ENCODE data around the gene A2M. TPM values are rescaled to one million over a fixed set of nuclear protein-coding genes. Genes with fewer than 3 reads are reported as not detected.
A peak's percentile ranks its signal among the peaks of the same experiment; 100 is the strongest.
"Not testable (repeated sequence)": the region's sequence is repeated elsewhere in the genome, so short reads cannot be mapped to it uniquely, and the experiment has no call there.

A2M gene
- polyA plus RNA-seq (2012; ENCODE audit: low read depth, missing spikeins): 0.36 TPM

DNA sequence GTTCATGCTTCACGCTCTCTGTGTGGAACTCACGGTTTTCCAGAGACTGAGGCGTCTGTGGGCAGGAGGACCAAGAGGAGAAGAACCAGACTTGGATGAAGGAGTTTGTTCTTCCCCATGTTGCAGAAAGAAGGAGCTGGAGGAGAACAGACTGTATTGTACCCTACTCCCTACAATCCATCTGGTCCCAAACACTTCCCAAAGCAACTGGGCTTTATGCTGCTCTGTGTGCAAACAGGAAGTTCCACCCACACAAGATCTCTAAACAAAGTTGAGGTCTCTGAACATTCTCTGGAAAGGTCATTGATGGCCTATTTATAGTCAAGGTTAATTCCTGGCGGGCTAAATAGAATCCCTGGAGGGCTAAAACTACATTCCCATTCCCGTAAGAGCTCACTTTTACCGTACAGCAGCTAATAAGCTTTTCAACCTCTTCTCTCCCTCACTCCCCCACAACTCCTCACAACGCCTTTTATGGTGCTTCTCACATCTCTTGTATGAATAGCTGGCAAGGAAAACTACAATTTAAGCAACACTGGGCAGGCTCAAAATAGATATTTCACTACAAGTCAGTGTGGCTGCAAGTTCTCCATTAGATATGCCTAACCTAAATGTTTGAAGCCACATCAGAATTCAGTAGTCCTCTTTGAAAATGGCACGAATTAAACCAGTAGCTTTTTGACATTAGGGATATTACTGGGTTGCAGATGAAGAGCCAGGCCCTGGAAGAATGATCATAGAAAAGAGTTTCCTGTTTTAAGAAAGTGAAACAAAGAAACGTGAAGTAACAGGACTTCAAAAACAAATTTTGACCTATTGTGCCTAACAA is at the start of gene A2M:
Gene A2M (minus strand): TSS at position 189 of the 829 bp plus-strand sequence. CDS start 70 bp downstream, at position 119.
- FAIRE-seq (peak; percentile 47), DNase-seq (ENCODE audit: insufficient read length, low spot score) (no peak)
- TF ChIP-seq POLR2A (IDR thresholded peaks at IDR 0.05; ENCODE audit: low read depth, low read length): no peak
- TF ChIP-seq PAX5 (IDR thresholded peaks at IDR 0.05; ENCODE audit: insufficient read depth, low read length, severe bottlenecking): no peak
- no peak for TF ChIP-seq POLR2AphosphoS5 (IDR thresholded peaks at IDR 0.05; ENCODE audit: low read depth, low read length)
- no peak for TF ChIP-seq SPI1 (IDR thresholded peaks at IDR 0.05; ENCODE audit: low read depth, low read length)
- TF ChIP-seq POU2F2 (IDR thresholded peaks at IDR 0.05; ENCODE audit: low read depth, low read length): no peak
- no peak for TF ChIP-seq TAF1 (IDR thresholded peaks at IDR 0.05; ENCODE audit: low read depth, low read length)

GRCh38 chr12:9163392-9163791 is 47.7 kb upstream of the A2M start:
- TF ChIP-seq POLR2A (IDR thresholded peaks at IDR 0.05; ENCODE audit: low read depth, low read length) (no peak), PAX5 (IDR thresholded peaks at IDR 0.05; ENCODE audit: insufficient read depth, low read length, severe bottlenecking) (no peak), SPI1 (IDR thresholded peaks at IDR 0.05; ENCODE audit: low read depth, low read length) (no peak), POLR2AphosphoS5 (IDR thresholded peaks at IDR 0.05; ENCODE audit: low read depth, low read length) (no peak), TAF1 (IDR thresholded peaks at IDR 0.05; ENCODE audit: low read depth, low read length) (no peak), POU2F2 (IDR thresholded peaks at IDR 0.05; ENCODE audit: low read depth, low read length) (no peak)
- FAIRE-seq (no peak), DNase-seq (ENCODE audit: insufficient read length, low spot score) (no peak)

DNA sequence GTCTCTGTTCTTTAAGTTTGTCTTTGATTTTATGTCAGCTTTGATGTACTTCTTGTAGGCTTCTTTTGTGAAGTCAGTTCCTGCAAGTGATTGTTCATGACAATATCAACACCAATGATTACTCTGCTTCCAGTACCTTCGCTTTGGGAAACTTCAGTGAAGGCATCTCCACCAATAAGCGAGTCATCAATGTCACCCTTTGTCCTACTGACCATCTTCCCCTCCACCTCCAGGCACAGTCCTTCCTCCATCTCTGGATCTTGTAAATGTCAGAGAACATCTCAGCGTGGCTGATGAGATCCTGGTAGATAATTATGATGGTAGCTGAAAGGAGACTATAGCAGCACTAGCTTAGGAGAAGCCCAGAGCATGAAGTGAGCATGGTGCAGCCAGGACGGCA is 40.4 kb upstream of the A2M start:
- no peak for TF ChIP-seq PAX5 (IDR thresholded peaks at IDR 0.05; ENCODE audit: insufficient read depth, low read length, severe bottlenecking)
- TF ChIP-seq TAF1 (IDR thresholded peaks at IDR 0.05; ENCODE audit: low read depth, low read length): no peak
- no peak for TF ChIP-seq POLR2A (IDR thresholded peaks at IDR 0.05; ENCODE audit: low read depth, low read length)
- TF ChIP-seq POU2F2 (IDR thresholded peaks at IDR 0.05; ENCODE audit: low read depth, low read length): no peak
- no peak for TF ChIP-seq POLR2AphosphoS5 (IDR thresholded peaks at IDR 0.05; ENCODE audit: low read depth, low read length)
- TF ChIP-seq SPI1 (IDR thresholded peaks at IDR 0.05; ENCODE audit: low read depth, low read length): no peak
- DNase-seq (ENCODE audit: insufficient read length, low spot score): no peak
- no peak for FAIRE-seq

- FAIRE-seq: no peak
- DNase-seq (ENCODE audit: insufficient read length, low spot score): no peak
- TF ChIP-seq POLR2AphosphoS5 (IDR thresholded peaks at IDR 0.05; ENCODE audit: low read depth, low read length): no peak
- TF ChIP-seq PAX5 (IDR thresholded peaks at IDR 0.05; ENCODE audit: insufficient read depth, low read length, severe bottlenecking): no peak
- TF ChIP-seq POU2F2 (IDR thresholded peaks at IDR 0.05; ENCODE audit: low read depth, low read length): no peak
- TF ChIP-seq POLR2A (IDR thresholded peaks at IDR 0.05; ENCODE audit: low read depth, low read length): no peak
- no peak for TF ChIP-seq SPI1 (IDR thresholded peaks at IDR 0.05; ENCODE audit: low read depth, low read length)
- no peak for TF ChIP-seq TAF1 (IDR thresholded peaks at IDR 0.05; ENCODE audit: low read depth, low read length)
Measured at GRCh38 chr12:9149372-9149771, 33.7 kb upstream of the A2M start.

DNA sequence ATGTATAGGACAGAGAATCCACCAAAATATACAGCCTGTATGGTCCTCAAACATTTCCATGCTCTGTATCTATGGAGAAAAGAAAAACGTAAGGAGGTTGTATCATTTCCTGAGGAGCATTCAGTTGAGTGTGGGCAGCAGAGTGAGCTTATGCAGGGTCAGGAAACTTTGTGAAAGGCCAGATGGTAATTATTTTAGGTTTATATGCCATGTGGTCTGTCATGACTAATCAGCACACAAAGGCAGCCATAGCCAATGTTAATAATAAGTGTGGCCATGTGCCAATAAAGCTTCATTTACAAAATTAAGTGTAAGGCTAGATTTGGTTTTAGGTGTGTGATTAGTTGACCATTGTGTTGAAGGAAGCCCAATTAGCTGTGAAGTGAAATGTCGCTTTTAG is 33.2 kb upstream of the A2M start:
- DNase-seq (ENCODE audit: insufficient read length, low spot score): no peak
- TF ChIP-seq POLR2A (IDR thresholded peaks at IDR 0.05; ENCODE audit: low read depth, low read length): no peak
- no peak for TF ChIP-seq TAF1 (IDR thresholded peaks at IDR 0.05; ENCODE audit: low read depth, low read length)
- TF ChIP-seq PAX5 (IDR thresholded peaks at IDR 0.05; ENCODE audit: insufficient read depth, low read length, severe bottlenecking): no peak
- no peak for FAIRE-seq

DNA sequence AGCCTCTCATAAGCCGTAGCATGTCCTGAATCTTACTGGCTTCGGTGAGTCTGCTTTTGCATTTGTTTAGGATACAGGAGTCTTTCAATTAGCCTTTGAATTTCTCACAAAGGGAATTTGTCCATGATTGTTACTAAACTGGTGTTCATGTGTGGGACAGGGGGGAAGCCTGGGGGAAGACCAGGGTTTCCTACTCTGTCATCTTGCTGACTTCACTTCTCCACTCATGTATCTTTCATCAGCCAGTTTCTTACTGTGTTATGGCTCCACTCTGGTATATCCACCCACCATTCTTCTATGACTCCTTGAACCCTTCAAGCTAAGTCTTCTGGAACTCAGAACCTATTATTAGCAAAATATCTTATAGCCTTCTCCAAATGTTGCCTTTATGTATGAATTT is 31.7 kb upstream of the A2M start:
- FAIRE-seq (no peak), DNase-seq (ENCODE audit: insufficient read length, low spot score) (no peak)
- TF ChIP-seq POLR2A (IDR thresholded peaks at IDR 0.05; ENCODE audit: low read depth, low read length) (no peak), POLR2AphosphoS5 (IDR thresholded peaks at IDR 0.05; ENCODE audit: low read depth, low read length) (no peak), SPI1 (IDR thresholded peaks at IDR 0.05; ENCODE audit: low read depth, low read length) (no peak), PAX5 (IDR thresholded peaks at IDR 0.05; ENCODE audit: insufficient read depth, low read length, severe bottlenecking) (no peak), POU2F2 (IDR thresholded peaks at IDR 0.05; ENCODE audit: low read depth, low read length) (no peak), TAF1 (IDR thresholded peaks at IDR 0.05; ENCODE audit: low read depth, low read length) (no peak)

DNA sequence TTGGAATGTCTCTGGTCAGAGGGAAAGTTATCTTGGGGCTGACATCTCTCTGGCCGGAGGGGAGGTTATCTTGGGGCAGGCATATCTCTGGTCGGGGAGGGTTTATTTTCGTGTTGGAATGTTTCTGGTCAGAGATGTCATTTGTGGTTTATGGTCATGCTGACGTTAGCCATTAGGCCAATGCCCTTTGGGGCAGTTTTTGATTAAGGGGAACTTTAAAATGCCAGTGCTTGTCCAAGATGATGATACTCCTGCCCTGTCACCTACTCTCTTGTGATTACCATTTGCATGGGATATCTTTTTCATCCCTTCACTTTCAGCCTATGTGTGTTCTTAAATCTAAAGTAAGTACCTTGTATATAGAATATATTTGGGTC is 29.0 kb upstream of the A2M start:
- DNase-seq (ENCODE audit: insufficient read length, low spot score) (no peak), FAIRE-seq (no peak)
- TF ChIP-seq POU2F2 (IDR thresholded peaks at IDR 0.05; ENCODE audit: low read depth, low read length) (no peak), POLR2A (IDR thresholded peaks at IDR 0.05; ENCODE audit: low read depth, low read length) (no peak), PAX5 (IDR thresholded peaks at IDR 0.05; ENCODE audit: insufficient read depth, low read length, severe bottlenecking) (no peak), SPI1 (IDR thresholded peaks at IDR 0.05; ENCODE audit: low read depth, low read length) (no peak)

DNA sequence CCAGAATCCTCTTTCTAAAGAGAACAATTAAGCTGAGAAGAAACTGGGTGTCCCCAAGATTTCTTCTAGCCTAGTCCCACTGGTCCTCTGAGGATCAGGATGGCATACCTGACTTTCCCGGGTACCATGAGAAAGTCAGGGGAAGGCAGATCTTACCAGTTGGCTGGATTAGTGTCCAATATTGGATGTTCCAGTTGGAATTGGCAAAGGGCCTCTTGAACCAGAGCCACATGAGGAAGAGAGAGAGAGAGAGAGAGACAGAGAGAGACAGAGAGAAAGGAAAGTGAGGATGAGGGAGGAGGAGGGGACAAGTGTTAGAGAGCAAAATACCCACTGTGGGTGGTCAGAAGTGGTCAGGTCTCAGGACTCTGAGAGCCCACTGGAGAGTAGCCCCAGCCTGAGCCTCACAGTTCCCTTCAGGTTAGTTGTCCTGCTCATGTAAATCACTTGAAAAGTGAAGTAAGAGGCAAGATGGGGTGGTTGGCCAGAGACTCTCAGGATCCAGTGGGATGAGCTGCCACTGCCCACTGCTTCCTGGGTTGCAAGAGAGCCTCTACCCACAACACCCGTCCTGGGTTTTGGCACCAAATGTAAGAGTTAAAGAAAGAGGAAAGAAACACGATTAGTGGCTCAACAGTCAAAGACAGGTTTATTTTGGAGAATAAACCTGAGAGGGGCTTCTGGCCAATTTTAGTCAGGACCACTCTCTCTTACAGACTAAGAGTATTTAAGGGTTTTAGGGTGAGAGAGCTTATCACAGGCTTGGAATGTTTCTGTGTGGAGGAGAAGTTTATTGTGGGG is 28.4 kb upstream of the A2M start:
- TF ChIP-seq POLR2A (IDR thresholded peaks at IDR 0.05; ENCODE audit: low read depth, low read length): no peak
- no peak for TF ChIP-seq POU2F2 (IDR thresholded peaks at IDR 0.05; ENCODE audit: low read depth, low read length)
- no peak for TF ChIP-seq PAX5 (IDR thresholded peaks at IDR 0.05; ENCODE audit: insufficient read depth, low read length, severe bottlenecking)
- TF ChIP-seq TAF1 (IDR thresholded peaks at IDR 0.05; ENCODE audit: low read depth, low read length): no peak
- TF ChIP-seq POLR2AphosphoS5 (IDR thresholded peaks at IDR 0.05; ENCODE audit: low read depth, low read length): no peak
- TF ChIP-seq SPI1 (IDR thresholded peaks at IDR 0.05; ENCODE audit: low read depth, low read length): no peak
- DNase-seq (ENCODE audit: insufficient read length, low spot score): no peak
- no peak for FAIRE-seq

DNA sequence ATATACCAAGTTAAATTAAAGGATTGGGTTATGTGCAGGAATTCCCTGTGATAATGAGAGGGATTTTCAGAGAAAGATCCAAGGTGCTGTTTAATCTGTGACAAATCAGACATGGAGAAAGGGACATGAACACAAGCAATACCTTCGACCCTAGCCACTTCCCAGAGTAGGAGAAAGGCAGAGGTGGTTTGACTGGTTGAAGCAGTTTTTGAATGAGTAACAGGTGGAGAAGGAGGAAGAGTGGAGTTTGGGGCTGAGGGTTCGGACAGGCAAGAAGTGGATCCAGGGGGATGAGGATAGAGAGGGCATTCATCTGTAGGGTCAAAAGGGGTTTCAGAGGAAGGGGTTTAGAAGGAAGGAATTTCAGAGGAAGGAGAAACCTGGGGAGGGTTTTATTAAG is 27.4 kb upstream of the A2M start:
- DNase-seq (ENCODE audit: insufficient read length, low spot score) (no peak), FAIRE-seq (no peak)
- TF ChIP-seq PAX5 (IDR thresholded peaks at IDR 0.05; ENCODE audit: insufficient read depth, low read length, severe bottlenecking) (no peak), POLR2AphosphoS5 (IDR thresholded peaks at IDR 0.05; ENCODE audit: low read depth, low read length) (no peak), POU2F2 (IDR thresholded peaks at IDR 0.05; ENCODE audit: low read depth, low read length) (no peak), POLR2A (IDR thresholded peaks at IDR 0.05; ENCODE audit: low read depth, low read length) (no peak), SPI1 (IDR thresholded peaks at IDR 0.05; ENCODE audit: low read depth, low read length) (no peak)

DNA sequence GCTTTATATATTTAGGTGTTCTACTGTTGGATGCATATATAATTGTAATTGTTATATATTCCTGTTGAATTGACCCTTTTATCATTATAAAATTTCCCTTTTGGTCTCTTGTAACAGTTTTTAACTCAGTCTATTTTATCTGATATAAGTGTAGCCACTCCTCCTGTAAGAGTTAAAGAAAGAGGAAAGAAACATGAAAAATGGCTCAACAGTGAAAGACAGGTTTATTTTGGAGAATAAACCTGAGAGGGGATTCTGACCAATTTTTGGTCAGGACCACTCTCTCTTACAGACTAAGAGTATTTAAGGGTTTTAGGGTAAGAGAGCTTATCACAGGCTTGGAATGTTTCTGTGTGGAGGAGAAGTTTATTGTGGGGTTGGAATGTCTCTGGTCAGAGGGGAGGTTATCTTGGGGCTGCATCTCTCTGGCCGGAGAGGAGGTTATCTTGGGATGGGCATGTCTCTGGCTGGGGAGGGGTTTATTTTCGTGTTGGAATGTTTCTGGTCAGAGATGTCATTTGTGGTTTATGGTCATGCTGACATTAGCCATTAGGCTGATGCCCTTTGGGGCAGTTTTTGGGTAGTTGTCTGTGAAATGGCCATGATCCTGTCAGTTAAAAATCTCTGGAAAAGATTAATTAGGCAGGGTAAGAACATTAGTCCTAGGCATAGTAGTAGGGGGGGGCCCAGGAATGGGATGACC is 24.0 kb upstream of the A2M start:
- DNase-seq (ENCODE audit: insufficient read length, low spot score); FAIRE-seq: not testable (repeated sequence)

Measured in GM12891 (cell line).